Caco-2 (cell line): ENCODE data around the gene RPL26. TPM values are rescaled to one million over a fixed set of nuclear protein-coding genes. Genes with fewer than 3 reads are reported as not detected.

ENCODE experiments used
- BruUV-seq: library from RNA; stranded (reverse); fragments of 400-500 nt; replicated peaks from 2 replicates; lab custom pipeline; 2021; lab: Mats Ljungman, UMichigan
- CTCF ChIA-PET: fragments of 300-600 bp; sonication (Branson Sonifier 250); formaldehyde crosslinking; loops from one replicate; lab custom pipeline; 2022; ENCODE audit warnings: antibody characterized with exemption; lab: Charles Lee
- POLR2A ChIA-PET: fragments of 300-600 bp; sonication (Branson Sonifier 250); formaldehyde crosslinking; loops from one replicate; lab custom pipeline; 2022; ENCODE audit warnings: antibody characterized with exemption; lab: Charles Lee
- DNase-seq, 2 experiments: peaks; one replicate each; pipeline versions ENCODE4 v3.0.0 to v3.0.0-alpha.2; 2020 to 2022
- H3K27me3 ChIP-seq: replicated peaks from 2 replicates; pipeline ENCODE4 v1.6.0; 2011; ENCODE audit warnings: low read length; ENCODE audit not compliant: control insufficient read depth, insufficient read depth
- H3K36me3 ChIP-seq: 2 replicates; pipeline ENCODE4 v1.5.1; 2011; ENCODE audit warnings: low read length; ENCODE audit not compliant: control insufficient read depth, insufficient read depth
- H3K4me1 ChIP-seq: fragments of 250-450 bp; sonication (Bioruptor Pico); 2 replicates; pipeline ENCODE4 v1.5.1; 2020; ENCODE audit warnings: mild to moderate bottlenecking
- H3K4me3 ChIP-seq: 2 replicates; pipeline ENCODE4 v1.5.1; 2011; ENCODE audit warnings: low read depth, mild to moderate bottlenecking, control low read depth, low read length
- H3K9me3 ChIP-seq: fragments of 250-450 bp; sonication (Bioruptor Pico); 2 replicates; pipeline ENCODE4 v1.5.1; 2020; ENCODE audit warnings: mild to moderate bottlenecking, moderate library complexity
- H3K27ac Mint-ChIP-seq: one replicate; pipeline ENCODE4 v1.8.0; 2022; ENCODE audit warnings: mixed read lengths; ENCODE audit not compliant: unreplicated experiment
- H3K27me3 Mint-ChIP-seq: one replicate; pipeline ENCODE4 v1.8.0; 2022; ENCODE audit warnings: mixed read lengths; ENCODE audit not compliant: insufficient read depth, unreplicated experiment
- H3K36me3 Mint-ChIP-seq: one replicate; pipeline ENCODE4 v1.8.0; 2022; ENCODE audit warnings: mild to moderate bottlenecking, mixed read lengths; ENCODE audit not compliant: insufficient read depth, unreplicated experiment
- H3K4me1 Mint-ChIP-seq: one replicate; pipeline ENCODE4 v1.8.0; 2022; ENCODE audit warnings: low read depth, mixed read lengths; ENCODE audit not compliant: unreplicated experiment
- H3K4me3 Mint-ChIP-seq: one replicate; pipeline ENCODE4 v1.8.0; 2022; ENCODE audit warnings: mild to moderate bottlenecking, moderate library complexity, mixed read lengths; ENCODE audit not compliant: unreplicated experiment
- H3K9me3 Mint-ChIP-seq: one replicate; pipeline ENCODE4 v1.8.0; 2022; ENCODE audit warnings: mixed read lengths; ENCODE audit not compliant: unreplicated experiment
- CTCF ChIP-seq, 2 experiments: fragments of 200-600 bp in 1 of 2; IDR thresholded peaks; 1 replicate in 1 of 2; 2 replicates in 1 of 2; pipeline versions ENCODE4 v1.5.1 to v1.8.0; 2011 to 2022; ENCODE audit warnings: antibody characterized with exemption in 1 of 2, control low read depth in 1 of 2, inconsistent platforms in 1 of 2, low read depth in 1 of 2, low read length in 1 of 2, mild to moderate bottlenecking in 1 of 2, moderate library complexity in 1 of 2; ENCODE audit not compliant: insufficient read depth in 1 of 2, severe bottlenecking in 1 of 2, unreplicated experiment in 1 of 2
- intact Hi-C: fragments of 100-400 bp; cut with micrococcal nuclease; formaldehyde crosslinking; loops from one replicate; pipeline ENCODE4 v1.10.0; 2022; ENCODE audit not compliant: unreplicated experiment
- total RNA-seq: library from RNA; stranded (reverse); gene quantifications from 2 replicates; pipeline ENCODE4 v1.2.3, GENCODE V29; 2022

Gene RPL26
- total RNA-seq, 1 experiment from 2014 or later: 999 TPM

GRCh38 chr17:8406174-8406573, 23.2 kb upstream of the RPL26 start:
- H3K4me1 Mint-ChIP-seq: no peaks in the 10 kb centered on the region
- POLR2A ChIA-PET: no interaction called here
- no peak overlapping the region for H3K4me3 ChIP-seq

GRCh38 chr17:8405499-8406016, 22.6 kb upstream of the RPL26 start:
- H3K4me1 Mint-ChIP-seq: no peaks in the 10 kb centered on the region
- no peak overlapping the region for H3K27ac Mint-ChIP-seq
- BruUV-seq: no TSS peak
- peaks cover 5% of the 10 kb centered on the region for H3K36me3 Mint-ChIP-seq
- H3K27me3 ChIP-seq: no peaks in the 10 kb centered on the region
- ChIA-PET CTCF (no interaction called here), POLR2A (no interaction called here)
- no peaks in the 10 kb centered on the region for H3K36me3 ChIP-seq
- intact Hi-C loops: no loop called here
- no peak overlapping the region for H3K4me3 ChIP-seq
- H3K9me3 ChIP-seq: no peaks in the 10 kb centered on the region
- TF ChIP-seq CTCF (IDR thresholded peaks at IDR 0.05; ENCODE audit: insufficient read depth in 1 of 2, low read depth in 1 of 2, low read length in 1 of 2, severe bottlenecking in 1 of 2, unreplicated experiment in 1 of 2): no peak
- H3K27me3 Mint-ChIP-seq: peaks cover 3% of the 10 kb centered on the region
- no peaks in the 10 kb centered on the region for H3K9me3 Mint-ChIP-seq
- no peak for DNase-seq
- H3K4me3 Mint-ChIP-seq: no peak overlapping the region
- no peaks in the 10 kb centered on the region for H3K4me1 ChIP-seq

More at GRCh38 chr17:8406174-8406573, 23.2 kb upstream of the RPL26 start:
- intact Hi-C loops: no loop called here
- Histone ChIP-seq H3K4me1 (no peaks in the 10 kb centered on the region), H3K36me3 (no peaks in the 10 kb centered on the region), H3K27me3 (no peaks in the 10 kb centered on the region), H3K9me3 (no peaks in the 10 kb centered on the region)
- Mint-ChIP-seq H3K27ac (no peak overlapping the region), H3K36me3 (peaks cover 5% of the 10 kb centered on the region), H3K9me3 (no peaks in the 10 kb centered on the region), H3K27me3 (peaks cover under 1% of the 10 kb centered on the region), H3K4me3 (no peak overlapping the region)
- CTCF ChIA-PET: no interaction called here
- BruUV-seq: no TSS peak
- no peak for TF ChIP-seq CTCF (IDR thresholded peaks at IDR 0.05; ENCODE audit: insufficient read depth in 1 of 2, low read depth in 1 of 2, low read length in 1 of 2, severe bottlenecking in 1 of 2, unreplicated experiment in 1 of 2)
- DNase-seq: no peak

- POLR2A ChIA-PET: no interaction called here
- no peak for DNase-seq
- CTCF ChIA-PET: no interaction called here
- H3K4me3 ChIP-seq: no peak overlapping the region
- Mint-ChIP-seq H3K4me1 (no peaks in the 10 kb centered on the region), H3K27me3 (peaks cover 3% of the 10 kb centered on the region), H3K4me3 (no peak overlapping the region), H3K27ac (no peak overlapping the region), H3K9me3 (no peaks in the 10 kb centered on the region), H3K36me3 (no peaks in the 10 kb centered on the region)
- H3K9me3 ChIP-seq: no peaks in the 10 kb centered on the region
- BruUV-seq: no TSS peak
- H3K36me3 ChIP-seq: no peaks in the 10 kb centered on the region
- intact Hi-C loops: no loop called here
- H3K27me3 ChIP-seq: no peaks in the 10 kb centered on the region
- no peaks in the 10 kb centered on the region for H3K4me1 ChIP-seq
- no peak for TF ChIP-seq CTCF (IDR thresholded peaks at IDR 0.05; ENCODE audit: insufficient read depth in 1 of 2, low read depth in 1 of 2, low read length in 1 of 2, severe bottlenecking in 1 of 2, unreplicated experiment in 1 of 2)
These were observed 20.0 kb upstream of the RPL26 start for GRCh38 chr17:8402921-8403536.
